Lung (tissue), 12 donors: Measurements from ENCODE around the gene C16orf89. TPM values are rescaled to one million over a fixed set of nuclear protein-coding genes. Genes with fewer than 3 reads are reported as not detected.

ENCODE experiments used
- ATAC-seq: fragments of 200-7000 bp; cut with Tn5 transposase; one replicate; pipeline ENCODE4 v1.9.1; 2020; ENCODE audit warnings: moderate number of reproducible peaks; ENCODE audit not compliant: insufficient read depth, low FRiP score
- DNase-seq, 3 donors: peaks; one replicate each; pipeline ENCODE4 v3.0.0-alpha.2; 2013 to 2017
- H3K27ac ChIP-seq, 2 donors: one replicate each; pipeline ENCODE4 v1.5.1; 2013; ENCODE audit warnings: mild to moderate bottlenecking in 2 of 2, moderate library complexity in 2 of 2, control low read depth in 1 of 2, inconsistent platforms in 1 of 2, low read depth in 1 of 2, low read length in 1 of 2
- H3K27me3 ChIP-seq, 3 donors: one replicate each; pipeline ENCODE4 v1.5.1; 2013; ENCODE audit warnings: low read length in 2 of 3; ENCODE audit not compliant: control insufficient read depth in 3 of 3, insufficient read depth in 3 of 3
- H3K36me3 ChIP-seq, 4 donors: one replicate each; pipeline ENCODE4 v1.5.1; 2013; ENCODE audit warnings: low read length in 4 of 4, mild to moderate bottlenecking in 1 of 4, moderate library complexity in 1 of 4; ENCODE audit not compliant: control insufficient read depth in 4 of 4, insufficient read depth in 4 of 4
- H3K4me1 ChIP-seq, 5 donors: one replicate each; pipeline ENCODE4 v1.5.1; 2013; ENCODE audit warnings: low read length in 5 of 5, mild to moderate bottlenecking in 2 of 5, moderate library complexity in 1 of 5; ENCODE audit not compliant: control insufficient read depth in 5 of 5, insufficient read depth in 5 of 5
- H3K4me3 ChIP-seq: one replicate; pipeline ENCODE4 v1.5.1; 2013; ENCODE audit warnings: mild to moderate bottlenecking, control low read depth, moderate library complexity
- H3K9ac ChIP-seq, 2 donors: one replicate each; pipeline ENCODE4 v1.5.1; 2013; ENCODE audit warnings: low read length in 2 of 2, control low read depth in 1 of 2; ENCODE audit not compliant: insufficient read depth in 1 of 2
- H3K9me3 ChIP-seq, 4 donors: one replicate each; pipeline ENCODE4 v1.5.1; 2013; ENCODE audit warnings: low read length in 3 of 4, mild to moderate bottlenecking in 1 of 4, moderate library complexity in 1 of 4; ENCODE audit not compliant: control insufficient read depth in 4 of 4, insufficient read depth in 3 of 4
- CTCF ChIP-seq: IDR thresholded peaks from 2 replicates; pipeline ENCODE4 v1.5.1; 2012; ENCODE audit warnings: mild to moderate bottlenecking; ENCODE audit errors: control extremely low read depth, extremely low read depth
- WGBS, 2 donors: extraction: QIAGEN DNeasy Blood & Tissue Kit; methylation state at CpG; one replicate each; pipeline ENCODE4 v1.1.7; 2013; 5-methylcytosine and 5-hydroxymethylcytosine counted together
- polyA plus RNA-seq, 2 donors: library from polyadenylated mRNA; stranded (reverse); fragments of 200-250 nt; gene quantifications; one replicate each; pipeline ENCODE4 v1.2.1, GENCODE V29; 2013
- total RNA-seq, 2 donors: library from RNA; depleted of rRNA in 1 of 2; stranded (reverse); fragments of >200 nt in 1 of 2; gene quantifications; one replicate each; pipeline ENCODE4 v1.2.1, GENCODE V29; 2014 to 2021
- donor health status: control.
- donor health status: control.
- donor health status: Bipolar disorder and iron deficiency.
- donor health status: healthy.
- donor health status: DM: yes; HTN: yes; CAD: no.

Gene C16orf89
- total and polyA plus RNA-seq, 4 donors = 39.2 to 356 (median 97.2) TPM

- H3K4me1 ChIP-seq = no peaks in the 10 kb centered on the region
- DNase-seq (no peak), ATAC-seq (no peak)
- TF ChIP-seq CTCF = no peak
- H3K36me3 ChIP-seq = no peaks in the 10 kb centered on the region
- 65 to 78% methylated on average over 6 of the region's 6 CpGs for WGBS, 2 donors
- H3K27ac ChIP-seq = no peak overlapping the region
- H3K27me3 ChIP-seq = no peaks in the 10 kb centered on the region
- H3K9me3 ChIP-seq = no peaks in the 10 kb centered on the region
- H3K9ac ChIP-seq = no peak overlapping the region
- H3K4me3 ChIP-seq = no peak overlapping the region
Measured at GRCh38 chr16:5001986-5002385, 63.8 kb downstream of the C16orf89 start.

GRCh38 chr16:5001571-5001970, 64.2 kb downstream of the C16orf89 start:
- DNase-seq (no peak), ATAC-seq (no peak)
- H3K4me3 ChIP-seq = no peak overlapping the region

GRCh38 chr16:5000573-5001001, 65.2 kb downstream of the C16orf89 start:
- Histone ChIP-seq H3K36me3 (no peaks in the 10 kb centered on the region), H3K9me3 (no peaks in the 10 kb centered on the region), H3K27me3 (no peaks in the 10 kb centered on the region), H3K4me3 (no peak overlapping the region), H3K27ac (no peak overlapping the region), H3K4me1 (no peaks in the 10 kb centered on the region), H3K9ac (no peak overlapping the region)
- WGBS, 2 donors = 90 to 91% methylated on average over 19 of the region's 19 CpGs
- TF ChIP-seq CTCF = no peak
- ATAC-seq (no peak), DNase-seq (no peak)

More at GRCh38 chr16:5001571-5001970, 64.2 kb downstream of the C16orf89 start:
- H3K9me3 ChIP-seq = no peaks in the 10 kb centered on the region
- H3K36me3 ChIP-seq = no peaks in the 10 kb centered on the region
- 38 to 57% methylated on average over 7 of the region's 7 CpGs for WGBS, 2 donors
- no peak overlapping the region for H3K9ac ChIP-seq
- no peak overlapping the region for H3K27ac ChIP-seq
- no peak for TF ChIP-seq CTCF
- H3K4me1 ChIP-seq = no peaks in the 10 kb centered on the region
- no peaks in the 10 kb centered on the region for H3K27me3 ChIP-seq
